ENCODE results near the gene NDUFA3. TPM values are rescaled to one million over a fixed set of nuclear protein-coding genes. Genes with fewer than 3 reads are reported as not detected.

Gene NDUFA3
- total RNA-seq, 5 donors from 2014 or later (not counting 1 experiment from before 2014, with no cell fraction given) = 77.4 to 137 (median 123) TPM

Other genes with a start within 250 kb of the NDUFA3 start
- gene MYADM, start 235.0 kb upstream of the NDUFA3 start, total RNA-seq = 100 to 1,000 TPM in 2 of 5 donors, 10 to 100 TPM in 3; 49.9 to 335 (median 70.9) TPM
- 1 to 10 TPM in 1 of 5 donors, under 1 TPM in 2, not detected in 2; 0.15 to 2.4 (median 0.32) TPM for gene PRKCG, start 220.7 kb upstream of the NDUFA3 start, total RNA-seq
- not detected for gene CACNG7, start 193.6 kb upstream of the NDUFA3 start, total RNA-seq
- gene CACNG8, start 139.9 kb upstream of the NDUFA3 start, total RNA-seq = under 1 TPM in 1 of 5 donors, not detected in 4; 0.03 TPM
- gene CACNG6, start 111.2 kb upstream of the NDUFA3 start, total RNA-seq = not detected
- not detected for gene VSTM1, start 39.0 kb upstream of the NDUFA3 start, total RNA-seq
- not detected for gene TARM1, start 21.5 kb upstream of the NDUFA3 start, total RNA-seq
- under 1 TPM; 0.32 to 0.76 (median 0.58) TPM for gene OSCAR, start 2.1 kb upstream of the NDUFA3 start, total RNA-seq
- 10 to 100 TPM; 12.0 to 27.0 (median 20.7) TPM for gene TFPT, start 12.8 kb downstream of the NDUFA3 start, total RNA-seq
- 10 to 100 TPM; 56.3 to 75.3 (median 69.8) TPM for gene PRPF31, start 12.9 kb downstream of the NDUFA3 start, total RNA-seq
- gene CNOT3, start 34.9 kb downstream of the NDUFA3 start, total RNA-seq = 10 to 100 TPM; 45.9 to 83.1 (median 77.0) TPM
- 10 to 100 TPM in 4 of 5 donors, 1 to 10 TPM in 1; 8.4 to 21.5 (median 19.2) TPM for gene LENG1, start 56.9 kb downstream of the NDUFA3 start, total RNA-seq
- gene TMC4, start 70.3 kb downstream of the NDUFA3 start, total RNA-seq = 1 to 10 TPM in 4 of 5 donors, under 1 TPM in 1; 0.78 to 2.6 (median 1.4) TPM
- gene MBOAT7, start 86.7 kb downstream of the NDUFA3 start, total RNA-seq = 10 to 100 TPM; 24.0 to 44.8 (median 38.9) TPM
- 10 to 100 TPM in 4 of 5 donors, 1 to 10 TPM in 1; 9.5 to 28.5 (median 23.5) TPM for gene TSEN34, start 88.5 kb downstream of the NDUFA3 start, total RNA-seq
- gene RPS9, start 98.0 kb downstream of the NDUFA3 start, total RNA-seq = 1,000 to 10,000 TPM; 1,706 to 1,922 (median 1,806) TPM
- 1 to 10 TPM in 3 of 5 donors, under 1 TPM in 2; 0.72 to 2.8 (median 1.1) TPM for gene LILRB3, start 120.2 kb downstream of the NDUFA3 start, total RNA-seq
- gene LILRA6, start 139.9 kb downstream of the NDUFA3 start, total RNA-seq = under 1 TPM in 3 of 5 donors, not detected in 2; 0.13 to 0.58 (median 0.43) TPM
- gene LILRB5, start 154.4 kb downstream of the NDUFA3 start, total RNA-seq = under 1 TPM in 1 of 5 donors, not detected in 4; 0.13 TPM
- under 1 TPM in 2 of 5 donors, not detected in 3; 0.46 to 0.53 TPM for gene LILRB2, start 178.3 kb downstream of the NDUFA3 start, total RNA-seq
- gene LILRA5, start 210.3 kb downstream of the NDUFA3 start, total RNA-seq = not detected
- gene LILRA4, start 236.3 kb downstream of the NDUFA3 start, total RNA-seq = under 1 TPM in 1 of 5 donors, not detected in 4; 0.58 TPM

All from T-cell (primary cell).